HepG2 (cell line): ENCODE data around the gene SETD1B. TPM values are rescaled to one million over a fixed set of nuclear protein-coding genes. Genes with fewer than 3 reads are reported as not detected.
A peak's percentile ranks its signal among the peaks of the same experiment; 100 is the strongest.

ENCODE experiments used
- ARID5B ChIP-seq: IDR thresholded peaks from 2 replicates; pipeline ENCODE4 v1.4.0; 2020; ENCODE audit warnings: mild to moderate bottlenecking, missing genetic modification reagents
- EP300 ChIP-seq, 3 experiments: sonication (generic) in 1 of 3; formaldehyde crosslinking in 1 of 3; IDR thresholded peaks; 2 replicates each; pipeline versions ENCODE4 v1.5.1 to v1.6.1; 2011 to 2020; ENCODE audit warnings: low read depth in 2 of 3, low read length in 2 of 3, borderline replicate concordance in 1 of 3, improper control_type of control experiment in 1 of 3, mild to moderate bottlenecking in 1 of 3, missing genetic modification reagents in 1 of 3, moderate library complexity in 1 of 3
- FOXP4 ChIP-seq: sonication (generic); formaldehyde crosslinking; IDR thresholded peaks from 2 replicates; pipeline ENCODE4 v1.4.0; 2020; ENCODE audit warnings: missing genetic modification reagents
- HDAC1 ChIP-seq: sonication (generic); formaldehyde crosslinking; IDR thresholded peaks from 2 replicates; pipeline ENCODE4 v1.5.1; 2020; ENCODE audit warnings: mild to moderate bottlenecking, missing genetic modification reagents
- HNF1B ChIP-seq: sonication (generic); formaldehyde crosslinking; IDR thresholded peaks from 2 replicates; pipeline ENCODE4 v1.5.1; 2020; ENCODE audit warnings: mild to moderate bottlenecking, moderate library complexity, missing genetic modification reagents
- HNF4G ChIP-seq, 2 experiments: sonication (generic) in 1 of 2; formaldehyde crosslinking in 1 of 2; IDR thresholded peaks; 2 replicates each; pipeline versions ENCODE4 v1.4.0 to v1.6.1; 2011 to 2020; ENCODE audit warnings: borderline replicate concordance in 2 of 2, low read depth in 2 of 2, mild to moderate bottlenecking in 2 of 2, low read length in 1 of 2, missing genetic modification reagents in 1 of 2, moderate library complexity in 1 of 2
- HNRNPK ChIP-seq: fragments of 200-400 bp; formaldehyde crosslinking; IDR thresholded peaks from 2 replicates; pipeline ENCODE4 v1.6.1; 2018; ENCODE audit warnings: low read length, low read depth, moderate library complexity, mild to moderate bottlenecking; ENCODE audit not compliant: poor library complexity, severe bottlenecking
- MIXL1 ChIP-seq: IDR thresholded peaks from 2 replicates; pipeline ENCODE4 v1.6.1; 2016
- NR2F2 ChIP-seq: IDR thresholded peaks from 2 replicates; pipeline ENCODE4 v1.6.1; 2012; ENCODE audit warnings: low read depth, inconsistent platforms, borderline replicate concordance
- TEAD2 ChIP-seq: sonication (generic); formaldehyde crosslinking; IDR thresholded peaks from 2 replicates; pipeline ENCODE4 v1.9.0; 2021; ENCODE audit warnings: missing genetic modification reagents
- ZNF431 ChIP-seq: sonication (generic); formaldehyde crosslinking; IDR thresholded peaks from 2 replicates; pipeline ENCODE4 v1.9.0; 2022; ENCODE audit warnings: missing genetic modification reagents, low read depth, mild to moderate bottlenecking, borderline replicate concordance
- ZNF556 ChIP-seq: sonication (generic); formaldehyde crosslinking; IDR thresholded peaks from 2 replicates; pipeline ENCODE4 v1.4.0; 2020; ENCODE audit warnings: mild to moderate bottlenecking, missing genetic modification reagents, borderline replicate concordance
- ZNF589 ChIP-seq: sonication (generic); formaldehyde crosslinking; conservative IDR thresholded peaks from 2 replicates; pipeline ENCODE4 v1.8.0; 2022; ENCODE audit warnings: mild to moderate bottlenecking, moderate library complexity, missing genetic modification reagents
- polyA plus RNA-seq, 8 experiments: library from polyadenylated mRNA; depleted of rRNA in 3 of 8; stranded (reverse) in 7 of 8; unstranded in 1 of 8; fragments of >200 nt; fragmentation: Illumina TruSeq in 4 of 8; extraction: Trizol in 4 of 8; gene quantifications; 2 replicates each; pipeline versions ENCODE4 v1.2.1 to v1.2.3, GENCODE V29; 2011 to 2016; ENCODE audit warnings: low read depth in 4 of 8, missing spikeins in 1 of 8, mixed read lengths in 1 of 8; ENCODE audit not compliant: insufficient read depth in 1 of 8
- total RNA-seq, 5 experiments: library from RNA; depleted of rRNA; stranded (reverse); fragments of >200 nt; fragmentation: Illumina TruSeq; extraction: Trizol; gene quantifications; 2 replicates each; pipeline ENCODE4 v1.2.3, GENCODE V29; 2016; ENCODE audit warnings: low read depth in 1 of 5
- TF ChIP-seq, protein P1 (sequence below): IDR thresholded peaks from 2 replicates; pipeline ENCODE4 v1.6.1; 2018; ENCODE audit warnings: missing genetic modification reagents, mild to moderate bottlenecking, missing compliant biosample characterization
- TF ChIP-seq, protein P2 (sequence below): IDR thresholded peaks from 2 replicates; pipeline ENCODE4 v1.6.1; 2018; ENCODE audit warnings: missing genetic modification reagents

SETD1B gene
- total and polyA plus RNA-seq, 2 of the 13 experiments (the other 11 are each of a cell fraction or from before 2014, with no cell fraction given), result 1.1 to 1.4 TPM

DNA sequence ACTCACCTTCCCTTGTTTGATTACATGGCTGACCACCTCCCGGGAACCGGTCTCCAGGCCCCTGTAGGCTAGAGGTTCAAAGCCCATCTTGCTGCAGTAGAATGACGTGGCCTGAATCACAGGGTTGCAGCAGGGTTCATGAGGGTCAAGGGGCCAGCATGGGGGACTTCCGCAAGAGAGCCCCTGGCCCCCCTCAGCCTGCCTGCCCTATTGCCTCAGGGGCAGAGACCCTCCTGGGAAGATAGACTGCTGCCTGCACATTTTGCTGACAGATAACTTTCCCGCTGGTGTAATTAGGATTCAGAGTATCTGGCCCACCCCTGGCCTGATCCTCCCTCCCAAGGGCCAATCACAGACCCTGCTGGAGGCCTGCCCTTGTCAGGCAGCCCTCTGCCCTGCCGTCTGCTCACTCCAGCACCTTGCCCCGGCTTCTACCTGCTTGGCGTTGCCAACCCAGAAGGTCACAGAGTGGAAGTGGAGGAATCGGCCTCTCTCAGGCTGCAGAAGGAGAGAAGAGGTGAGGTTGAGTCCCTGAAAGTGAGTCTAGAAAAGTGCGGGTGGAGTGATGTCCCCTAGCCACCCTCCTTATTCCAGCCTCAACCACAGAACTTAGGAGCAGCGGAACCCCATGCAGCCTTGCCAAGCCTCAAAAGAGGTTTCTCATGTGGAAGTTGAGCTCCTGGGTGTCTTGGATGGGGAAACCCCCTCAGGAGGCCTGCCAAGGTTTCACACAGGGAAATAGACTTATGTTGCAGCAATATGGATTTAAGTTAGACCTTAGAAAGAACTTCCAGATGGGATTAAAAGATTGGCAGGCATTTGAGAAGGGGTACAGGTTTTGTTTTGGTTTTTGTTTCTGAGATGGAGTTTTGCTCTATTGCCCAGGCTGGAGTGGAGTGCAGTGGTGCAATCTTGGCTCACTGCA is 53.8 kb downstream of the SETD1B start (continued):
- TF ChIP-seq HDAC1 (CRISPR knock-in tag) (peak; percentile 84), FOXP4 (CRISPR knock-in tag) (peak; percentile 68), ZNF589 (CRISPR knock-in tag) (peak; percentile 71; the same call in 1 of the 2 replicates), ARID5B (CRISPR knock-in tag) (peak; percentile 78; the same call in 1 of the 2 replicates), HNRNPK (no peak), MIXL1 (peak; percentile 48; the same call in 1 of the 2 replicates), TEAD2 (no peak), HNF4G (IDR thresholded peaks at IDR 0.05; ENCODE audit: borderline replicate concordance, low read depth, low read length) (peak; percentile 81), HNF4G (CRISPR knock-in tag; IDR thresholded peaks at IDR 0.05; ENCODE audit: borderline replicate concordance, low read depth) (peak; percentile 83; the same call in 1 of the 2 replicates), ZNF556 (CRISPR knock-in tag) (peak; percentile 35; the same call in 1 of the 2 replicates), NR2F2 (peak; percentile 96), HNF1B (CRISPR knock-in tag) (peak; percentile 69), EP300 (IDR thresholded peaks at IDR 0.05; ENCODE audit: low read depth in 2 of 2, low read length in 2 of 2) (peak; percentile 66 to 83; a peak in 3 of 4 replicates), EP300 (CRISPR knock-in tag; IDR thresholded peaks at IDR 0.05; ENCODE audit: borderline replicate concordance) (peak; percentile 81), ZNF431 (CRISPR knock-in tag) (0 out of 2 replicates have a peak, but pooled peaks have one; percentile 52)
- TF ChIP-seq, protein P1, sequence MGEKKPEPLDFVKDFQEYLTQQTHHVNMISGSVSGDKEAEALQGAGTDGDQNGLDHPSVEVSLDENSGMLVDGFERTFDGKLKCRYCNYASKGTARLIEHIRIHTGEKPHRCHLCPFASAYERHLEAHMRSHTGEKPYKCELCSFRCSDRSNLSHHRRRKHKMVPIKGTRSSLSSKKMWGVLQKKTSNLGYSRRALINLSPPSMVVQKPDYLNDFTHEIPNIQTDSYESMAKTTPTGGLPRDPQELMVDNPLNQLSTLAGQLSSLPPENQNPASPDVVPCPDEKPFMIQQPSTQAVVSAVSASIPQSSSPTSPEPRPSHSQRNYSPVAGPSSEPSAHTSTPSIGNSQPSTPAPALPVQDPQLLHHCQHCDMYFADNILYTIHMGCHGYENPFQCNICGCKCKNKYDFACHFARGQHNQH (CRISPR knock-in tag), result peak; percentile 78
- TF ChIP-seq, protein P2, sequence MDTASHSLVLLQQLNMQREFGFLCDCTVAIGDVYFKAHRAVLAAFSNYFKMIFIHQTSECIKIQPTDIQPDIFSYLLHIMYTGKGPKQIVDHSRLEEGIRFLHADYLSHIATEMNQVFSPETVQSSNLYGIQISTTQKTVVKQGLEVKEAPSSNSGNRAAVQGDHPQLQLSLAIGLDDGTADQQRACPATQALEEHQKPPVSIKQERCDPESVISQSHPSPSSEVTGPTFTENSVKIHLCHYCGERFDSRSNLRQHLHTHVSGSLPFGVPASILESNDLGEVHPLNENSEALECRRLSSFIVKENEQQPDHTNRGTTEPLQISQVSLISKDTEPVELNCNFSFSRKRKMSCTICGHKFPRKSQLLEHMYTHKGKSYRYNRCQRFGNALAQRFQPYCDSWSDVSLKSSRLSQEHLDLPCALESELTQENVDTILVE (CRISPR knock-in tag), result peak; percentile 42; the same call in 1 of the 2 replicates
